HG02852 (cell line): ENCODE data around the gene USP22.

Source experiments
- ATAC-seq: cut with Tn5 transposase; IDR thresholded peaks from one replicate; pipeline ENCODE4 v1.9.1; 2021; ENCODE audit warnings: mild to moderate bottlenecking, moderate library complexity; ENCODE audit not compliant: unreplicated experiment

Gene USP22

GRCh38 chr17:20960871-20961270, 81.9 kb downstream of the USP22 start:
- ATAC-seq, result no peak

GRCh38 chr17:20955427-20956323, 87.1 kb downstream of the USP22 start:
- ATAC-seq, result no peak

DNA sequence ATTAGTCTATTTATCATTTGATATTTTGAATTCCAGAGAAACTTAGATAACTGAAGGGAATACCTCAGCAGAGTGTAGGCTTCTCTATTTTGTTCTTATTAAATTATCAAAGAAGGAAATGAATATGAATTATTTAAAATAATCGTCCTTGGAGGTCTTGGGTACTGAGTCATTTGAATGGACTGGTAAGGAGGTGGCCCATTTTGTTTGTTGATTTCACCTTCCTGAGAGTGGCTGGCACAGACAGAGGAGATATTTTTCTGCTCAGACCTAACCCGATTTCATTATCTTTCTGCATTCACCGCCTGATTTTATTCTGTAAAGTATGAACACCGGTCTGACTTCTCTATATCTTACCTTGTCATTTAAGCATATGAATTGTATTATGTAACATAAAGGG, 88.0 kb downstream of the USP22 start:
- ATAC-seq, result no peak

- ATAC-seq, result no peak
Measured at GRCh38 chr17:20952183-20952582, 90.6 kb downstream of the USP22 start.
